COR-L47 (cell line): Measurements from ENCODE around the gene PTPN14.

Experiments used
- DNase-seq: peaks from one replicate; lab custom pipeline; 2025; lab: John Stamatoyannopoulos, UW

PTPN14 gene

GRCh38 chr1:214454569-214455396 is 96.6 kb downstream of the PTPN14 start:
- no peak for DNase-seq

- DNase-seq: no peak
These were observed 98.2 kb downstream of the PTPN14 start for GRCh38 chr1:214453109-214453722.

- no peak for DNase-seq
These were observed 99.1 kb downstream of the PTPN14 start for GRCh38 chr1:214452152-214452784.

GRCh38 chr1:214451596-214451995 is 99.8 kb downstream of the PTPN14 start:
- DNase-seq: no peak

GRCh38 chr1:214449371-214449770 is 102.0 kb downstream of the PTPN14 start:
- DNase-seq: no peak

- no peak for DNase-seq
These were observed 102.9 kb downstream of the PTPN14 start for GRCh38 chr1:214448536-214448935.

- no peak for DNase-seq
These were observed 103.9 kb downstream of the PTPN14 start for GRCh38 chr1:214447557-214447871.

GRCh38 chr1:214446772-214447556 is 104.4 kb downstream of the PTPN14 start:
- DNase-seq: no peak

GRCh38 chr1:214445831-214446614 is 105.4 kb downstream of the PTPN14 start:
- DNase-seq: no peak

- no peak for DNase-seq
These were observed 106.2 kb downstream of the PTPN14 start for GRCh38 chr1:214445199-214445598.

- no peak for DNase-seq
These were observed 107.0 kb downstream of the PTPN14 start for GRCh38 chr1:214444182-214444939.

- DNase-seq: no peak
These were observed 110.3 kb downstream of the PTPN14 start for GRCh38 chr1:214441119-214441518.

GRCh38 chr1:214440219-214440965 is 111.0 kb downstream of the PTPN14 start:
- no peak for DNase-seq

GRCh38 chr1:214439352-214440119 is 111.9 kb downstream of the PTPN14 start:
- peak; percentile 81 for DNase-seq

- peak; percentile 2 for DNase-seq
These were observed 112.9 kb downstream of the PTPN14 start for GRCh38 chr1:214438530-214438929.

- DNase-seq: no peak
These were observed 113.3 kb downstream of the PTPN14 start for GRCh38 chr1:214438075-214438474.

- no peak for DNase-seq
These were observed 115.5 kb downstream of the PTPN14 start for GRCh38 chr1:214435867-214436266.

GRCh38 chr1:214432245-214432644 is 119.2 kb downstream of the PTPN14 start:
- DNase-seq: no peak
